Gastrocnemius medialis (tissue), 4 donors: ENCODE data around the gene TMED10.

Experiments used
- CTCF ChIP-seq, 5 experiments: fragments of 450-650 bp in 3 of 5; fragments of 200-600 bp in 2 of 5; sonication (generic) in 2 of 5; IDR thresholded peaks in 4 of 5; conservative IDR thresholded peaks in 1 of 5; 1 replicate in 4 of 5; 2 replicates in 1 of 5; pipeline ENCODE4 v1.5.1; 2016 to 2019; ENCODE audit warnings: antibody characterized with exemption in 5 of 5, mild to moderate bottlenecking in 3 of 5, moderate library complexity in 3 of 5
- POLR2A ChIP-seq, 2 donors: fragments of 450-650 bp; IDR thresholded peaks; one replicate each; pipeline ENCODE4 v1.6.1; 2017; ENCODE audit warnings: antibody characterized with exemption in 2 of 2, mild to moderate bottlenecking in 2 of 2, moderate library complexity in 2 of 2

GRCh38 chr14:75128596-75128990 lies 47.8 kb downstream of the TMED10 start:
- TF ChIP-seq CTCF (IDR thresholded peaks at IDR 0.05 in 4 of 5, conservative IDR thresholded peaks at IDR 0.05 in 1 of 5) (no peak), POLR2A (IDR thresholded peaks at IDR 0.05) (no peak)
